Neural progenitor cell (in vitro differentiated cells): ENCODE measurements around the gene RERE. TPM values are rescaled to one million over a fixed set of nuclear protein-coding genes. Genes with fewer than 3 reads are reported as not detected.

Source experiments
- DNase-seq: peaks from one replicate; pipeline ENCODE4 v3.0.0-alpha.2; 2016; ENCODE audit warnings: low spot score
- H2AFZ ChIP-seq: fragments of 200-600 bp; sonication (generic); replicated peaks from 2 replicates; pipeline ENCODE4 v1.6.1; 2016; ENCODE audit warnings: antibody characterized with exemption
- H3F3A ChIP-seq: fragments of 200-600 bp; sonication (generic); 2 replicates; pipeline ENCODE4 v1.6.1; 2016; ENCODE audit warnings: antibody characterized with exemption, low read depth
- H3K27ac ChIP-seq: fragments of 200-600 bp; sonication (generic); 2 replicates; pipeline ENCODE4 v1.5.1; 2016; ENCODE audit warnings: mild to moderate bottlenecking
- H3K27me3 ChIP-seq: fragments of 200-600 bp; sonication (generic); 2 replicates; pipeline ENCODE4 v1.6.1; 2016; ENCODE audit warnings: mild to moderate bottlenecking, moderate library complexity
- H3K36me3 ChIP-seq: fragments of 200-600 bp; sonication (generic); 2 replicates; pipeline ENCODE4 v1.5.1; 2016
- H3K4me1 ChIP-seq: fragments of 200-600 bp; sonication (generic); 2 replicates; pipeline ENCODE4 v1.6.1; 2016; ENCODE audit warnings: mixed run types
- H3K4me2 ChIP-seq: fragments of 200-600 bp; sonication (generic); 2 replicates; pipeline ENCODE4 v1.6.1; 2016
- H3K4me3 ChIP-seq: fragments of 200-600 bp; sonication (generic); 2 replicates; pipeline ENCODE4 v1.5.1; 2016
- H3K79me2 ChIP-seq: fragments of 200-600 bp; sonication (generic); 2 replicates; pipeline ENCODE4 v1.6.1; 2016; ENCODE audit warnings: low read depth
- H3K9ac ChIP-seq: fragments of 200-600 bp; sonication (generic); 2 replicates; pipeline ENCODE4 v1.6.1; 2016
- H3K9me3 ChIP-seq: fragments of 200-600 bp; sonication (generic); 2 replicates; pipeline ENCODE4 v1.5.1; 2016; ENCODE audit warnings: low read depth
- H4K20me1 ChIP-seq: fragments of 200-600 bp; sonication (generic); 2 replicates; pipeline ENCODE4 v1.6.1; 2016; ENCODE audit warnings: low read depth
- H3K27ac Mint-ChIP-seq: 3 replicates; pipeline ENCODE4 v1.8.0; 2021; ENCODE audit warnings: mixed read lengths
- H3K27me3 Mint-ChIP-seq: 2 replicates; pipeline ENCODE4 v1.8.0; 2022; ENCODE audit warnings: low read depth, mild to moderate bottlenecking, inconsistent platforms, moderate library complexity, mixed read lengths; ENCODE audit not compliant: insufficient read depth
- H3K36me3 Mint-ChIP-seq: 3 replicates; pipeline ENCODE4 v1.8.0; 2021; ENCODE audit warnings: mixed read lengths
- H3K4me1 Mint-ChIP-seq: 3 replicates; pipeline ENCODE4 v1.8.0; 2021; ENCODE audit warnings: mixed read lengths
- H3K4me3 Mint-ChIP-seq: 3 replicates; pipeline ENCODE4 v1.8.0; 2021; ENCODE audit warnings: mild to moderate bottlenecking, moderate library complexity, mixed read lengths
- H3K9me3 Mint-ChIP-seq: 3 replicates; pipeline ENCODE4 v1.8.0; 2020; ENCODE audit warnings: mixed read lengths
- CTCF ChIP-seq: fragments of 200-600 bp; sonication (generic); IDR thresholded peaks from 2 replicates; pipeline ENCODE4 v1.5.1; 2017; ENCODE audit warnings: antibody characterized with exemption, mild to moderate bottlenecking
- EZH2 ChIP-seq: fragments of 200-600 bp; sonication (generic); IDR thresholded peaks from 2 replicates; pipeline ENCODE4 v1.6.1; 2017; ENCODE audit warnings: antibody characterized with exemption, mild to moderate bottlenecking, moderate library complexity
- EZH2phosphoT487 ChIP-seq: fragments of 200-600 bp; sonication (generic); IDR thresholded peaks from 2 replicates; pipeline ENCODE4 v1.6.1; 2017; ENCODE audit warnings: antibody characterized with exemption
- total RNA-seq: library from RNA; depleted of rRNA; stranded (reverse); fragments of >200 nt; gene quantifications from 2 replicates; pipeline ENCODE4 v1.2.3, GENCODE V29; 2015; ENCODE audit warnings: low replicate concordance

RERE gene
- total RNA-seq, 1 donor from 2014 or later = 29.8 TPM

GRCh38 chr1:8600336-8600735 is 217.1 kb downstream of the RERE start:
- TF ChIP-seq CTCF = no peak
- TF ChIP-seq EZH2 = no peak
- no peak for TF ChIP-seq EZH2phosphoT487
- peaks cover 95% of the 10 kb centered on the region for H3K79me2 ChIP-seq
- peaks cover 30% of the 10 kb centered on the region for H3K4me1 ChIP-seq
- H2AFZ ChIP-seq = no peak overlapping the region
- H3K36me3 ChIP-seq = no peaks in the 10 kb centered on the region
- no peak overlapping the region for H3K4me2 ChIP-seq
- H3F3A ChIP-seq = peaks cover 15% of the 10 kb centered on the region
- no peak overlapping the region for H3K27ac Mint-ChIP-seq
- no peaks in the 10 kb centered on the region for H3K27me3 Mint-ChIP-seq
- peaks cover 65% of the 10 kb centered on the region for H3K4me1 Mint-ChIP-seq
- H3K9ac ChIP-seq = no peak overlapping the region
- H3K9me3 ChIP-seq = no peaks in the 10 kb centered on the region
- H4K20me1 ChIP-seq = peaks cover 80% of the 10 kb centered on the region
- no peaks in the 10 kb centered on the region for H3K27me3 ChIP-seq
- no peak for DNase-seq
- H3K36me3 Mint-ChIP-seq = peaks cover 7% of the 10 kb centered on the region
- no peaks in the 10 kb centered on the region for H3K9me3 Mint-ChIP-seq
- H3K4me3 Mint-ChIP-seq = no peak overlapping the region
- H3K27ac ChIP-seq = no peak overlapping the region
- no peak overlapping the region for H3K4me3 ChIP-seq

- Histone ChIP-seq H3K9ac (no peak overlapping the region), H3K4me1 (peaks cover 30% of the 10 kb centered on the region), H3K27ac (no peak overlapping the region), H3K79me2 (peaks cover 95% of the 10 kb centered on the region), H3F3A (peaks cover 15% of the 10 kb centered on the region), H3K9me3 (no peaks in the 10 kb centered on the region), H3K27me3 (no peaks in the 10 kb centered on the region), H2AFZ (no peak overlapping the region), H3K36me3 (no peaks in the 10 kb centered on the region), H3K4me3 (no peak overlapping the region), H4K20me1 (peaks cover 76% of the 10 kb centered on the region), H3K4me2 (peak overlapping the region; percentile 24)
- Mint-ChIP-seq H3K27me3 (no peaks in the 10 kb centered on the region), H3K36me3 (peaks cover 7% of the 10 kb centered on the region), H3K9me3 (no peaks in the 10 kb centered on the region), H3K4me1 (peaks cover 62% of the 10 kb centered on the region), H3K27ac (peak overlapping the region; percentile 36), H3K4me3 (no peak overlapping the region)
- TF ChIP-seq EZH2 (no peak), CTCF (no peak), EZH2phosphoT487 (no peak)
- DNase-seq = no peak
Observed at GRCh38 chr1:8599646-8600212, 217.7 kb downstream of the RERE start.

- DNase-seq = peak; percentile 33
- H3K9me3 ChIP-seq = no peaks in the 10 kb centered on the region
- Mint-ChIP-seq H3K27me3 (no peaks in the 10 kb centered on the region), H3K36me3 (peaks cover 12% of the 10 kb centered on the region), H3K9me3 (peaks cover 4% of the 10 kb centered on the region), H3K27ac (peak overlapping the region; percentile 72), H3K4me1 (peaks cover 58% of the 10 kb centered on the region), H3K4me3 (no peak overlapping the region)
- H3K27ac ChIP-seq = peak overlapping the region; percentile 75
- no peaks in the 10 kb centered on the region for H3K27me3 ChIP-seq
- peaks cover 15% of the 10 kb centered on the region for H3F3A ChIP-seq
- H3K36me3 ChIP-seq = no peaks in the 10 kb centered on the region
- peaks cover 67% of the 10 kb centered on the region for H4K20me1 ChIP-seq
- H3K4me1 ChIP-seq = peaks cover 24% of the 10 kb centered on the region
- H2AFZ ChIP-seq = no peak overlapping the region
- no peak overlapping the region for H3K9ac ChIP-seq
- H3K79me2 ChIP-seq = peaks cover 97% of the 10 kb centered on the region
- no peak for TF ChIP-seq EZH2phosphoT487
- no peak for TF ChIP-seq EZH2
- no peak for TF ChIP-seq CTCF
- peak overlapping the region; percentile 24 for H3K4me2 ChIP-seq
- H3K4me3 ChIP-seq = no peak overlapping the region
Observed at GRCh38 chr1:8598783-8599182, 218.7 kb downstream of the RERE start.
